NT2/D1 (cell line): ENCODE data around the gene LYPLAL1.
"Not testable (repeated sequence)": the region's sequence is repeated elsewhere in the genome, so short reads cannot be mapped to it uniquely, and the experiment has no call there.

ENCODE experiments used
- DNase-seq: peaks from one replicate; pipeline ENCODE4 v3.0.0-alpha.2; 2011; ENCODE audit warnings: low read depth, low spot score
- H3K27me3 ChIP-seq: 2 replicates; pipeline ENCODE4 v1.6.0; 2011; ENCODE audit warnings: mild to moderate bottlenecking; ENCODE audit not compliant: insufficient read length, insufficient read depth
- H3K36me3 ChIP-seq: 2 replicates; pipeline ENCODE4 v1.6.1; 2011; ENCODE audit warnings: mild to moderate bottlenecking, low read length, mixed read lengths; ENCODE audit not compliant: insufficient read depth, insufficient read length
- H3K4me1 ChIP-seq: 2 replicates; pipeline ENCODE4 v1.5.1; 2011; ENCODE audit not compliant: insufficient read depth, insufficient read length
- H3K4me3 ChIP-seq: 2 replicates; pipeline ENCODE4 v1.5.1; 2011; ENCODE audit warnings: low read depth; ENCODE audit not compliant: insufficient read length
- H3K9ac ChIP-seq: 2 replicates; pipeline ENCODE4 v1.6.0; 2011; ENCODE audit warnings: low read depth; ENCODE audit not compliant: insufficient read length
- H3K9me3 ChIP-seq: 2 replicates; pipeline ENCODE4 v1.5.1; 2011; ENCODE audit warnings: mild to moderate bottlenecking, low read length; ENCODE audit not compliant: insufficient read depth
- SUZ12 ChIP-seq: IDR thresholded peaks from 2 replicates; pipeline ENCODE4 v1.6.1; 2011; ENCODE audit not compliant: insufficient read length, insufficient read depth; ENCODE audit errors: extremely low read depth
- YY1 ChIP-seq: IDR thresholded peaks from 2 replicates; pipeline ENCODE4 v1.6.1; 2011; ENCODE audit not compliant: insufficient read length, insufficient read depth
- ZNF274 ChIP-seq: IDR thresholded peaks from 2 replicates; pipeline ENCODE4 v1.6.1; 2011; ENCODE audit warnings: mild to moderate bottlenecking, low read depth, low read length

Gene LYPLAL1

DNA sequence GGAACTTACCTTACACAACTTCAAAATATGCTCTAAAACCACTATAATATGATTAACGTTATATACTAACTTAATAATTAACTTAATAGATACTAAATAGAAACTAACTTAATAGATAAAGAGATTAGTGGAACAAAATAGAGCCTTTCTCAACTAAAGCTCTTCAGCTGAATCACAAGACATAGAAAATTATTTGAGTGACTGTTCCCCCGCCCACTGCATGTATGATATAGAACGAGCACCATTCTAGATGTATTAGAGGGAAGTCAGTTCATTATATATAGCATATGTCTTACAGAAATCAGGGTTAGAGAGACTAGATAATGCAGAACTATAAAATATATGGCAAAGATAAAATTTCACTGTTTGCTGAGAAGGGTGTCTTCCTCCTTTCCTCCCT, 16.3 kb downstream of the LYPLAL1 start:
- H3K4me1 ChIP-seq, result no peaks in the 10 kb centered on the region
- no peak for TF ChIP-seq YY1
- no peak for TF ChIP-seq ZNF274
- TF ChIP-seq SUZ12, result no peak

DNA sequence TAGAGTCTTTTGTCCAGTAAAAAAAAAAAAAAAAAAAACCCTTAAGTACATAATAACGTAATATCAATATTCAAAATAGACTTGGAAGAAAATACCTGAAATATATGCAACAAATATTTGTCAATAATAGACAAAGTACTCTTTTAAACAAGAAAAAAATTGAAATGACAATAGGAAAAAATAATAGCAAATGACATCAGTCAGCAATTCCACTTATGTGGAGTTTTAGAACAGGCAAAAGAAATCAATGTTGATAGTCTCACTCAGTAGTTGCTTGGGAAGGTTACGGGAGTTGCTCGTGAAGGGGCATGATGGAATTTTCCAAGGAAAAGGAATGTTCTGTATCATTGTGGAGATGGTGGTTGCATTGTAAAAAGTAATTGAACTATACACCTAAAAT, 16.9 kb downstream of the LYPLAL1 start:
- Histone ChIP-seq H3K36me3 (peaks cover 1% of the 10 kb centered on the region), H3K27me3 (no peaks in the 10 kb centered on the region), H3K4me1 (no peaks in the 10 kb centered on the region), H3K9ac (no peak overlapping the region), H3K4me3 (no peak overlapping the region), H3K9me3 (no peaks in the 10 kb centered on the region)
- TF ChIP-seq YY1 (no peak), SUZ12 (no peak), ZNF274 (no peak)
- no peak for DNase-seq

More for the DNA sequence above, 16.3 kb downstream of the LYPLAL1 start:
- Histone ChIP-seq H3K4me3 (no peak overlapping the region), H3K36me3 (no peaks in the 10 kb centered on the region), H3K27me3 (no peaks in the 10 kb centered on the region), H3K9me3 (no peaks in the 10 kb centered on the region), H3K9ac (no peak overlapping the region)
- no peak for DNase-seq

DNA sequence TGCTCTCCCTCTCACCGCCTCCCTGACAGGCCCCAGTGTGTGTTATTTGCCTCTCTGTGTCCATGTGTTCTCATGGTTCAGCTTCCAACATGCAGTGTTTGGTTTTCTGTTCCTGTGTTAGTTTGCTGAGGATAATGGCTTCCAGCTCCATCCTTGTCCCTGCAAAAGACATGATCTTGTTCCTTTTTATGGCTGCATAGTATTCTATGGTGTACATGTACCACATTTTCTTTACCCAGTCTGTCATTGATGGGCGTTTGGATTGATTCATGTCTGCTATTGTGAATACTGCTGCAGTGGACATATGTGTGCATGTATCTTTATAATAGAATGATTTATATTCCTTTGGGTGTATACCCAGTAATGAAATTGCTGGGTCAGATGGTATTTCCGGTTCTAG, 22.2 kb downstream of the LYPLAL1 start:
- not testable (repeated sequence) for H3K4me3 ChIP-seq, H3K9me3 ChIP-seq, H3K4me1 ChIP-seq, H3K27me3 ChIP-seq, H3K9ac ChIP-seq, DNase-seq, H3K36me3 ChIP-seq

DNA sequence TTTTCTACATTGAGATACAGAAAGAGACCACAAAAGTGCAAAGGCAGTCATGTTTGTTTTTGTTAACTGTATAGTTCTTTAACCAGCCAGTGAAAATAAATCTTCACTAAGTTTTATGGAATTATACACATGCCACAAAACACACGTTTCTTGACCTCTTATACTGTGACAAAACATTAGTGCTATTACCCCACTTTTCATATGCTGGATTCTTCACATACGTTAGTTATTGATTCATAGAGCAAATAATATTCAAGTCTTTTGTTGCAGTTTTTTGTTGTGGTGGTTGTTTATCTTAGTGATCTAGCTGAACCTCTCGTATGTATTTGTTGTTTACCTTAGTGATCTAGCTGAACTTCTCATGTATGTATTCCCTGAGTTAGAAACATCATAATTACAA, 28.0 kb downstream of the LYPLAL1 start:
- H3K4me1 ChIP-seq, result no peaks in the 10 kb centered on the region
- no peaks in the 10 kb centered on the region for H3K9me3 ChIP-seq
- H3K36me3 ChIP-seq, result no peaks in the 10 kb centered on the region
- no peaks in the 10 kb centered on the region for H3K27me3 ChIP-seq
- TF ChIP-seq ZNF274 (no peak), YY1 (no peak), SUZ12 (no peak)
- DNase-seq, result no peak
- H3K4me3 ChIP-seq, result no peak overlapping the region
- H3K9ac ChIP-seq, result no peak overlapping the region

DNA sequence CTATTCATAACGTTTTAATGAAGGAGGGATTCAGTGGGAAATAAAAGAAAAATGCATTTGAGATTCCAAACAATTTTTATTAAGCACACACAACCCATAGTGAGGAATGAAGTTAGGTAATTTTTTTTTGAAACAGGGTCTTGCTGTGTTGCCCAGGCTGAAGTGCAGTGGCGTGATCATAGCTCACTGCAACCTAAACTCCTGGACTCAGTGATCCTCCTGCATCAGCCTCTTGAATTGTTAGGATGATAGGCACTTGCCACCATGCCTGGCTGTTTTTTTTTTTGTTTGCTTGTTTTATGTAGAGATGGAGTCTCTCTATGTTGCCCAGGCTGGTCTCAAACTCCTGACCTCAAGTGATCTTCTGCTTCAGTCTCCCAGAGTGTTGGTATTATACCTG, 28.9 kb downstream of the LYPLAL1 start:
- Histone ChIP-seq H3K9me3 (no peaks in the 10 kb centered on the region), H3K27me3 (no peaks in the 10 kb centered on the region), H3K9ac (no peak overlapping the region), H3K4me1 (no peaks in the 10 kb centered on the region), H3K36me3 (no peaks in the 10 kb centered on the region), H3K4me3 (no peak overlapping the region)
- DNase-seq, result no peak
- TF ChIP-seq YY1 (no peak), ZNF274 (no peak), SUZ12 (no peak)

DNA sequence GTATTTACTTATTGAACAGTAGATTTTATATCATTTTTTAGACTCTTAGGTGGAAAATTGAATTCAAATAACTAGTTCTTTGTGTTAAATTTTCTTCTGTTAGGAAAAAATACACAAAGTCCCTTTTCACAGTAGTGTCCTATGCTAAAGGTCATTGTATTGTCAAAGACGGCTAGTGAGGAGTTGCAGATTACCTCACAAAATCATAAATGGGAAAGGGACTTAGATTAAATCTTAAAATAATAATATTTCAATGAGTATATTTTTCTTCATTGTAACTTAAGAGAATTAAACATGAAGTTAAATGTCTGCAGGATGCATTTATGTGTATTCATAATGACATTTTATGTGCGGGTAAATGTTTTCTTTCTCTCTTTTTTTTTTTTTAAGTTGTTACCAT, 32.7 kb downstream of the LYPLAL1 start:
- Histone ChIP-seq H3K9me3 (no peaks in the 10 kb centered on the region), H3K36me3 (no peaks in the 10 kb centered on the region), H3K4me1 (no peaks in the 10 kb centered on the region), H3K27me3 (no peaks in the 10 kb centered on the region), H3K4me3 (no peak overlapping the region), H3K9ac (no peak overlapping the region)
- DNase-seq, result no peak
- TF ChIP-seq YY1 (no peak), ZNF274 (no peak), SUZ12 (no peak)

DNA sequence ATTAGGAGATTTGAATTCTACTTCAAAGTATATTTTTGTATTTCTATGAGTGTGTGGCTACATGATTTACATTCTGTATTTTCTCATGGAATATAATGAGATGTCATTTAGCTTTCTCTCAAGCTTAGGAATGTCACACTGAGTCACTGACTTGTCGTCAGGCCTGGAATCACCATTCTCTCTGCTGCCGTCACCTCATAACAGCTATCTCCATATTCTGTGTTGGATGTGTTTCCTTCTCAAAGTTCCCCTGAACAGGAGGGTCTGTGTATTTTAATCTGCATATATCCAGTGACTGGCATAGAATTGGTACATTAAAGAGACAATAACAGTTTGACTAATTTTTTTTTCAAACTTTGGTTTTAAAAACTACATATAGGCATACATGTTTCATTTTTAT, 35.9 kb downstream of the LYPLAL1 start:
- Histone ChIP-seq H3K27me3 (no peaks in the 10 kb centered on the region), H3K4me3 (no peak overlapping the region), H3K36me3 (no peaks in the 10 kb centered on the region), H3K9ac (no peak overlapping the region), H3K9me3 (no peaks in the 10 kb centered on the region), H3K4me1 (no peaks in the 10 kb centered on the region)
- no peak for DNase-seq
- no peak for TF ChIP-seq ZNF274
- TF ChIP-seq YY1, result no peak
- TF ChIP-seq SUZ12, result no peak

DNA sequence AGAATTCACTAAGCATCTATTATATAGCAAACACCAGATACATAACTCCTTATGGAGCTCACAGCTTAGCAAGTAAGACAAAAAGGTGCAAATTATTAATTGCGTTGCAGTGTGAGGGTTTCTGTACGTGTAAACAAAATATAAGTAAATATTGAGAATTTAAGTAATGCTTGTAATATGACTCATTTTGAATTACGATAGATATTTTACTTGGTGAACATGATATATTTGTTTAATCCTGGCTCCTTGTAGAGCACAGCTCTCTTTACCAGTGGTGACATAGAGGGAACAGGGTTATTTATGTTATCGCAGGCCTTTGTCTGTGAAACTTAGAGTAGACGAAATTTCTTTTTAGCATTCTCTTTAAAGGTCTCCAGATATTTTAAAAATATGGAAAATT, 36.4 kb downstream of the LYPLAL1 start:
- no peaks in the 10 kb centered on the region for H3K36me3 ChIP-seq
- H3K9ac ChIP-seq, result no peak overlapping the region
- no peak overlapping the region for H3K4me3 ChIP-seq
- no peaks in the 10 kb centered on the region for H3K4me1 ChIP-seq
- TF ChIP-seq SUZ12, result no peak
- no peak for TF ChIP-seq ZNF274
- no peak for TF ChIP-seq YY1
- no peaks in the 10 kb centered on the region for H3K9me3 ChIP-seq
- no peak for DNase-seq
- no peaks in the 10 kb centered on the region for H3K27me3 ChIP-seq
